OCI-LY3 (cell line): ENCODE data around the gene RAI1.

Experiments used
- H2AFZ ChIP-seq: fragments of 200-600, 300-600 bp; shearing (Covaris generic); 2 replicates; pipeline ENCODE4 v1.6.0; 2014; ENCODE audit warnings: antibody characterized with exemption, low read depth, low read length
- H3K27ac ChIP-seq: fragments of 200-600, 300-600 bp; sonication (generic); 2 replicates; pipeline ENCODE4 v1.5.1; 2014; ENCODE audit warnings: mild to moderate bottlenecking, low read length, moderate library complexity, mixed read lengths
- H3K27me3 ChIP-seq: fragments of 200-600, 300-600 bp; sonication (generic); 2 replicates; pipeline ENCODE4 v1.6.1; 2014; ENCODE audit warnings: low read depth, low read length, mixed read lengths
- H3K36me3 ChIP-seq: fragments of 200-600, 300-600 bp; sonication (generic); replicated peaks from 2 replicates; pipeline ENCODE3; 2014; ENCODE audit warnings: low read depth, low read length, mixed read lengths
- H3K4me1 ChIP-seq: fragments of 300-600, 200-600 bp; sonication (generic); 2 replicates; pipeline ENCODE4 v1.6.1; 2014; ENCODE audit warnings: low read length, mixed read lengths
- H3K4me2 ChIP-seq: fragments of 200-600, 300-600 bp; sonication (generic); 2 replicates; pipeline ENCODE4 v1.6.1; 2014; ENCODE audit warnings: low read length, mixed read lengths
- H3K4me3 ChIP-seq: fragments of 300-600, 200-600 bp; sonication (generic); 2 replicates; pipeline ENCODE4 v1.5.1; 2014; ENCODE audit warnings: antibody characterized with exemption, mild to moderate bottlenecking, low read length, moderate library complexity
- H3K79me2 ChIP-seq: fragments of 300-600, 200-600 bp; shearing (Covaris generic); 2 replicates; pipeline ENCODE4 v1.6.1; 2014; ENCODE audit warnings: mild to moderate bottlenecking, low read length, mixed read lengths
- H3K9ac ChIP-seq: fragments of 300-600, 200-600 bp; shearing (Covaris generic); 2 replicates; pipeline ENCODE4 v1.6.0; 2014; ENCODE audit warnings: mild to moderate bottlenecking, low read length, moderate library complexity
- H3K9me3 ChIP-seq: fragments of 200-600, 300-600 bp; shearing (Covaris generic); 2 replicates; pipeline ENCODE4 v1.6.1; 2014; ENCODE audit warnings: low read length, mixed read lengths; ENCODE audit not compliant: insufficient read depth
- H4K20me1 ChIP-seq: fragments of 200-600, 300-600 bp; sonication (generic); 2 replicates; pipeline ENCODE4 v1.6.1; 2016; ENCODE audit warnings: low read length, mixed read lengths; ENCODE audit not compliant: insufficient read depth
- EZH2phosphoT487 ChIP-seq: fragments of 200-600 bp; shearing (Covaris generic); IDR thresholded peaks from 2 replicates; pipeline ENCODE4 v1.6.1; 2018; ENCODE audit warnings: antibody characterized with exemption, mixed run types, low read depth
- TF ChIP-seq, protein P1 (sequence below): fragments of 200-600, 300-600 bp; sonication (generic); IDR thresholded peaks from 2 replicates; pipeline ENCODE4 v1.5.1; 2014; ENCODE audit warnings: antibody characterized with exemption, low read length, low read depth

The RAI1 gene

GRCh38 chr17:17718251-17718650 is 37.0 kb downstream of the RAI1 start:
- Histone ChIP-seq H3K4me1 (no peaks in the 10 kb centered on the region), H3K36me3 (no peaks in the 10 kb centered on the region), H3K27me3 (no peaks in the 10 kb centered on the region)

DNA sequence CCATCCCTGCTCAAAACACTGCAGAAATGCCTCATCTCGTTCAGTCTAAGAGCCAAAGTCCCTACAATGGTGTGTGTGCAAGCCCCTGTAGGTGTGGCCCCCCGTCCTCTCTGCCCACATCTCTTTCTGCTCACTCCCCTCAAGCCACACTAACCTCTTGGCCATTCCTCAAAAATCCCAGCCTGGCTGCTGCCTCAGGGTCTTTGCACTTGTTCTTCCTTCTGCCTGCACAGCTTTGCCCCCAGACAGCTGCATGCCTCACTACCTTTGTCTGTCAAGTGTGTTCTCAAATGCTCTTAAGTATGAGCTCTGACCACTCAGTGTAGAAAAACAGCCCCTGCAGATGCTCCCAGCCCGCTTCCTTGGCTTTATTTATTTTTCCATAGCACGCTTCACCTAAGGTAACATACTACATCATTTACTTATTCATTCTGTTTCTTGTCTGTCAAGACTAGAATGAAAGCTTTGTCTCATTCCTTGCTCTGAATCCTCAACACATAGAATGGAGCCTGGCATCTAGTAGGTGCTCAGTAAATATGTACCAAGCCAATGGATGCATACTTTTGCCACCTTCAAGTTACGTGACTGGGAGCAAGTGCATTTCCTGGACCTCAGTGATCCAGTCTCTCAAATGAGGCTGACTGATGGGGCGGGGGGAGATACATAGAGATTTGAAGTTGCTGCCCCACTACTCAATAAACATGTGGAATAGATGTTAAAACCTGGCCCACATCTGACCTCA is 38.1 kb downstream of the RAI1 start:
- H2AFZ ChIP-seq, result no peak overlapping the region
- no peak overlapping the region for H3K4me2 ChIP-seq
- no peak overlapping the region for H3K9ac ChIP-seq
- H3K79me2 ChIP-seq, result no peaks in the 10 kb centered on the region
- no peaks in the 10 kb centered on the region for H3K36me3 ChIP-seq
- H3K4me1 ChIP-seq, result no peaks in the 10 kb centered on the region
- no peaks in the 10 kb centered on the region for H3K9me3 ChIP-seq
- no peaks in the 10 kb centered on the region for H4K20me1 ChIP-seq
- TF ChIP-seq, protein P1, sequence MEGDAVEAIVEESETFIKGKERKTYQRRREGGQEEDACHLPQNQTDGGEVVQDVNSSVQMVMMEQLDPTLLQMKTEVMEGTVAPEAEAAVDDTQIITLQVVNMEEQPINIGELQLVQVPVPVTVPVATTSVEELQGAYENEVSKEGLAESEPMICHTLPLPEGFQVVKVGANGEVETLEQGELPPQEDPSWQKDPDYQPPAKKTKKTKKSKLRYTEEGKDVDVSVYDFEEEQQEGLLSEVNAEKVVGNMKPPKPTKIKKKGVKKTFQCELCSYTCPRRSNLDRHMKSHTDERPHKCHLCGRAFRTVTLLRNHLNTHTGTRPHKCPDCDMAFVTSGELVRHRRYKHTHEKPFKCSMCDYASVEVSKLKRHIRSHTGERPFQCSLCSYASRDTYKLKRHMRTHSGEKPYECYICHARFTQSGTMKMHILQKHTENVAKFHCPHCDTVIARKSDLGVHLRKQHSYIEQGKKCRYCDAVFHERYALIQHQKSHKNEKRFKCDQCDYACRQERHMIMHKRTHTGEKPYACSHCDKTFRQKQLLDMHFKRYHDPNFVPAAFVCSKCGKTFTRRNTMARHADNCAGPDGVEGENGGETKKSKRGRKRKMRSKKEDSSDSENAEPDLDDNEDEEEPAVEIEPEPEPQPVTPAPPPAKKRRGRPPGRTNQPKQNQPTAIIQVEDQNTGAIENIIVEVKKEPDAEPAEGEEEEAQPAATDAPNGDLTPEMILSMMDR, result no peak
- TF ChIP-seq EZH2phosphoT487, result no peak
- no peaks in the 10 kb centered on the region for H3K27me3 ChIP-seq
- no peak overlapping the region for H3K27ac ChIP-seq
- H3K4me3 ChIP-seq, result no peak overlapping the region

More at GRCh38 chr17:17718251-17718650, 37.0 kb downstream of the RAI1 start:
- no peaks in the 10 kb centered on the region for H3K9me3 ChIP-seq
- H2AFZ ChIP-seq, result no peak overlapping the region
- H4K20me1 ChIP-seq, result no peaks in the 10 kb centered on the region
- no peaks in the 10 kb centered on the region for H3K79me2 ChIP-seq
- H3K4me3 ChIP-seq, result no peak overlapping the region
- TF ChIP-seq, protein P1, result no peak
- no peak for TF ChIP-seq EZH2phosphoT487
- H3K27ac ChIP-seq, result no peak overlapping the region
- H3K4me2 ChIP-seq, result no peak overlapping the region
- no peak overlapping the region for H3K9ac ChIP-seq

DNA sequence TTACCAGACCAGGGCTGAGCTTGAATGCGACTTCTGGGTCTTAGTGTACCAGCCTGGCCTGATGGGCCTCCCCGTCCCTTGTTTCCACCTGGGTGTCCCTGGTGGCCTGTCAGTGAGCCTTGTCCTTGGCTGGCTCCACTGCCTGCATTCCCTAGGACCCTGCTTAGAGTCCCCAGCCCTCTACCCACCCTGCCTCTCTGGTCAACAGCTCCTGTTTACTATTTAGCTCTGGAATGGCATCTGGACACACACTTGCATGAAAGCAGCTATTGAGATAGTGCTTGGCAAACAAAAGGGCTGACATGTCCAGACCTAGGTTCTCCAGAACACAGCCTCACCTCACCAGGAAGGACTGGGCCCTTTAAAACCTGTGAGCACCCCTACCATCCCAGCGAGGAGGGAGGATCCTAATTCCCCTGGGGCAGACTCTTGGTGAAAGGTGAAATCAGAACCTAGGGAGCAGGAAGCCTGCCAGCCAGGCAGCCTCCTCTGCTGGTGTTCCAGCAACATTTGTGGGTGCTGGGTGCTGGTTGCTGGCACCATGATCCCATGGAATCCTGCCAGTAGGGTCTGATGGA is 38.8 kb downstream of the RAI1 start:
- Histone ChIP-seq H3K9me3 (no peaks in the 10 kb centered on the region), H3K27ac (no peak overlapping the region), H4K20me1 (no peaks in the 10 kb centered on the region), H3K4me3 (no peak overlapping the region), H3K4me1 (no peaks in the 10 kb centered on the region), H2AFZ (no peak overlapping the region), H3K4me2 (no peak overlapping the region), H3K36me3 (no peaks in the 10 kb centered on the region), H3K79me2 (no peaks in the 10 kb centered on the region), H3K9ac (no peak overlapping the region), H3K27me3 (no peaks in the 10 kb centered on the region)
- no peak for TF ChIP-seq EZH2phosphoT487
- TF ChIP-seq, protein P1, result no peak

- TF ChIP-seq EZH2phosphoT487, result no peak
- TF ChIP-seq, protein P1, result no peak
- Histone ChIP-seq H3K27me3 (no peaks in the 10 kb centered on the region), H3K36me3 (no peaks in the 10 kb centered on the region), H3K9ac (no peak overlapping the region), H3K27ac (no peak overlapping the region), H2AFZ (no peak overlapping the region), H3K9me3 (no peaks in the 10 kb centered on the region), H3K4me3 (no peak overlapping the region), H3K4me2 (no peak overlapping the region), H4K20me1 (no peaks in the 10 kb centered on the region), H3K4me1 (no peaks in the 10 kb centered on the region), H3K79me2 (no peaks in the 10 kb centered on the region)
Measured at GRCh38 chr17:17721140-17721668, 39.9 kb downstream of the RAI1 start.
